Measurements from ENCODE around the gene LMF1. TPM values are rescaled to one million over a fixed set of nuclear protein-coding genes. Genes with fewer than 3 reads are reported as not detected.

LMF1 gene
- total RNA-seq, 1 donor from 2014 or later, result 24.6 TPM

DNA sequence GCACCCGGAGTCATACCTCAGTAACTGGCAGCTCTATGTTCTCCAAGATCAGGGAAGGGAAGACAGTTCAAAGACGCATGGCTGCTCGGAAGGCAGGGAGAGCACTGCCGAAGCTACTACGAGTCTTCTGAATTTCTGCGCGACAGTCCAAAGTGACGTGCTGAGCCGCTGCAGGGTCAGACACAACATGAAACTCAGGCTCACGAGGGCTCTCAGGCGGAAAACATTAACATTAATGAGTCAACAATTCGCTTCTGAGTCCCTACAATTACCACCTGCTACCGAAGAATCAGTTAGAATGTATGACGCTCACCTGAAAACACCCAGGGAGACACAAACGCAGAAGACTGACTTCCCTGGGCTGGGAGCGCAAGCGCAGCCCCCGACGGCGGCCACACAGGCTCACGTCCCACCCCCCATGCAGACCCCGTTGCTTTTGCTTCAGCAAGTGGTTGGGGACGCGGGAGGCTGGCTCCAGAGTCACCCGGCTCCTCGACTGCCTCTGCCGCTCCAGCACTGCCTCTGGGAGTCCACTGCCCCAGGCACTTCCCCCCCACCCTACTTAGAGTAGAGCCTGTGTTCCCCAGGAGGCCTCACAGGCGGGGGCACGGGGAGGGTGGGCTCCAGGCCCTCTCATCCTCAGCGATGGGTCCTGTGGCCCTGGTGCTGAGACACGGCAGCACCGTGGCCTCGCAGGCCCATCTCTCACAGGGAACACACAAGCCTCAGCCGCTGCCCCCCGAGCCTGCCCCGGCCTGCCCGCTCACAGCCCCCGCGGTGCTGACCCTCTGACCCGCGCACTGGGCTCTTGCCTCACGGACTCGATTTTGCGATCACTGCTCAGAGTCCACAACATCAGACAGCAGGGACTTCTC lies 38.9 kb downstream of the LMF1 start:
- TF ChIP-seq, protein P1, sequence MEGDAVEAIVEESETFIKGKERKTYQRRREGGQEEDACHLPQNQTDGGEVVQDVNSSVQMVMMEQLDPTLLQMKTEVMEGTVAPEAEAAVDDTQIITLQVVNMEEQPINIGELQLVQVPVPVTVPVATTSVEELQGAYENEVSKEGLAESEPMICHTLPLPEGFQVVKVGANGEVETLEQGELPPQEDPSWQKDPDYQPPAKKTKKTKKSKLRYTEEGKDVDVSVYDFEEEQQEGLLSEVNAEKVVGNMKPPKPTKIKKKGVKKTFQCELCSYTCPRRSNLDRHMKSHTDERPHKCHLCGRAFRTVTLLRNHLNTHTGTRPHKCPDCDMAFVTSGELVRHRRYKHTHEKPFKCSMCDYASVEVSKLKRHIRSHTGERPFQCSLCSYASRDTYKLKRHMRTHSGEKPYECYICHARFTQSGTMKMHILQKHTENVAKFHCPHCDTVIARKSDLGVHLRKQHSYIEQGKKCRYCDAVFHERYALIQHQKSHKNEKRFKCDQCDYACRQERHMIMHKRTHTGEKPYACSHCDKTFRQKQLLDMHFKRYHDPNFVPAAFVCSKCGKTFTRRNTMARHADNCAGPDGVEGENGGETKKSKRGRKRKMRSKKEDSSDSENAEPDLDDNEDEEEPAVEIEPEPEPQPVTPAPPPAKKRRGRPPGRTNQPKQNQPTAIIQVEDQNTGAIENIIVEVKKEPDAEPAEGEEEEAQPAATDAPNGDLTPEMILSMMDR (IDR thresholded peaks at IDR 0.05), result no peak
- Mint-ChIP-seq H3K4me3 (ENCODE audit: unreplicated experiment) (no peak overlapping the region), H3K27ac (ENCODE audit: unreplicated experiment) (no peak overlapping the region), H3K9me3 (ENCODE audit: unreplicated experiment) (no peaks in the 10 kb centered on the region), H3K36me3 (ENCODE audit: unreplicated experiment) (peaks cover 12% of the 10 kb centered on the region), H3K4me1 (ENCODE audit: unreplicated experiment) (no peaks in the 10 kb centered on the region), H3K27me3 (ENCODE audit: unreplicated experiment) (no peaks in the 10 kb centered on the region)
- no peak for DNase-seq (ENCODE audit: extremely low spot score, unreplicated experiment)

DNA sequence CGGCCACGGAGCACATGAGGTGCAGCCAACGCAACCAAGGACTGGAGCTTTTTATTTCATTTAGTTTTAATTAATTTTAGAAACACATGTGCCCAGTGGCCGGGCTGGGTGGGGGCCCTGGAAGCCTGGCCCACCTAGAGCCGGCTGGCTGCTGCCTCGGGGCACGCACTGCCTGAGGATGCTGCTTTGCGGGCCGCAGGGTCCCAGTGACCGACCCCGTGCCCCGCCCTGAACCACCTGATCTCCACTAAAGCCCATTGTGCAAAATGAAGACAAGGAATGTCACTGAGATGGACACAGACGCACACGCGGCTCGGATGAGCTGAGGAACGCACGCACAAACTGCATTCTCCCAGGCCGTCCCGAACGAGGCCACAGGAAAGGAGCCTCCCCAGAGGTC lies 39.6 kb downstream of the LMF1 start:
- no peak for DNase-seq (ENCODE audit: extremely low spot score, unreplicated experiment)
- no peaks in the 10 kb centered on the region for H3K9me3 Mint-ChIP-seq (ENCODE audit: unreplicated experiment)
- TF ChIP-seq, protein P1 (IDR thresholded peaks at IDR 0.05), result no peak
- no peaks in the 10 kb centered on the region for H3K27me3 Mint-ChIP-seq (ENCODE audit: unreplicated experiment)
- H3K4me3 Mint-ChIP-seq (ENCODE audit: unreplicated experiment), result no peak overlapping the region
- H3K4me1 Mint-ChIP-seq (ENCODE audit: unreplicated experiment), result no peaks in the 10 kb centered on the region
- H3K27ac Mint-ChIP-seq (ENCODE audit: unreplicated experiment), result no peak overlapping the region
- H3K36me3 Mint-ChIP-seq (ENCODE audit: unreplicated experiment), result peaks cover 12% of the 10 kb centered on the region

DNA sequence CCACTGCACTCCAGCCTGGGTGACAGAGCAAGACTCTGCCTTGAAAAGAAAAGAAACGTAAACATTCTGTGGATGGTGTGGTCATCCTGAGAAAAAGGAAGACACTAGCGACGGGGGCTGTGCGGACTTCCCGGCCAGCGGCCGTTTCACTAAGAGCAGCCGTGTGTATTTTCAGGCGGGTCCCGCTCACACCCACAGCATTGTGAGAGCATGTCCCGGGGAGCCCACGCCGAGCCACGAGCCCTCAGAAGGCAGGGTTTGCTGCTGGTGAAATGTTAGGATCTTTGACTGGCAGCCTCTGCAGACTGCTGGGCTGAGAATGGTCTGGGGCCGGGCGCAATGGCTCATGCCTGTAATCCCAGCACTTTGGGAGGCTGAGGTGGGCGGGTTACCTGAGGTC lies 40.3 kb downstream of the LMF1 start:
- Mint-ChIP-seq H3K9me3 (ENCODE audit: unreplicated experiment) (no peaks in the 10 kb centered on the region), H3K36me3 (ENCODE audit: unreplicated experiment) (peaks cover 12% of the 10 kb centered on the region), H3K4me3 (ENCODE audit: unreplicated experiment) (no peak overlapping the region), H3K27me3 (ENCODE audit: unreplicated experiment) (no peaks in the 10 kb centered on the region), H3K4me1 (ENCODE audit: unreplicated experiment) (no peaks in the 10 kb centered on the region), H3K27ac (ENCODE audit: unreplicated experiment) (no peak overlapping the region)
- no peak for DNase-seq (ENCODE audit: extremely low spot score, unreplicated experiment)
- TF ChIP-seq, protein P1 (IDR thresholded peaks at IDR 0.05), result no peak

DNA sequence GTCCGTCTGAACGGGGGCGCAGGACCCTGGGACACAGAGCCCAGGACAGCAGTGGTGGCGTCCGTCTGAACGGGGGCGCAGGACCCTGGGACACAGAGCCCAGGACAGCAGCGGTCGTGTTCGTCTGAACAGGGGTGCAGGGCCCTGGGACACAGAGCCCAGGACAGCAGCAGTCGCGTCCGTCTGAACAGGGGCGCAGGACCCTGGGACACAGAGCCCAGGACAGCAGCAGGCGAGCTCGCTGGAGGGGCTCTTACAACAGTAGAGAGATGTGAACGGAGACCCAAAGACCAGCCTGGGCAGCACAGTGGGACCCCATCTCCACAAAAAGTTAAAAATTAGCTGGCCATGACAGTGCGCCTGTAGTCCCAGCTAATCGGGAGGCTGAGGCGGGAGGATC lies 40.7 kb downstream of the LMF1 start:
- H3K4me1 Mint-ChIP-seq (ENCODE audit: unreplicated experiment), result no peaks in the 10 kb centered on the region
- TF ChIP-seq, protein P1 (IDR thresholded peaks at IDR 0.05), result no peak
- H3K4me3 Mint-ChIP-seq (ENCODE audit: unreplicated experiment), result no peak overlapping the region
- no peak overlapping the region for H3K27ac Mint-ChIP-seq (ENCODE audit: unreplicated experiment)
- no peaks in the 10 kb centered on the region for H3K27me3 Mint-ChIP-seq (ENCODE audit: unreplicated experiment)
- no peaks in the 10 kb centered on the region for H3K9me3 Mint-ChIP-seq (ENCODE audit: unreplicated experiment)
- DNase-seq (ENCODE audit: extremely low spot score, unreplicated experiment), result no peak
- H3K36me3 Mint-ChIP-seq (ENCODE audit: unreplicated experiment), result peaks cover 12% of the 10 kb centered on the region

DNA sequence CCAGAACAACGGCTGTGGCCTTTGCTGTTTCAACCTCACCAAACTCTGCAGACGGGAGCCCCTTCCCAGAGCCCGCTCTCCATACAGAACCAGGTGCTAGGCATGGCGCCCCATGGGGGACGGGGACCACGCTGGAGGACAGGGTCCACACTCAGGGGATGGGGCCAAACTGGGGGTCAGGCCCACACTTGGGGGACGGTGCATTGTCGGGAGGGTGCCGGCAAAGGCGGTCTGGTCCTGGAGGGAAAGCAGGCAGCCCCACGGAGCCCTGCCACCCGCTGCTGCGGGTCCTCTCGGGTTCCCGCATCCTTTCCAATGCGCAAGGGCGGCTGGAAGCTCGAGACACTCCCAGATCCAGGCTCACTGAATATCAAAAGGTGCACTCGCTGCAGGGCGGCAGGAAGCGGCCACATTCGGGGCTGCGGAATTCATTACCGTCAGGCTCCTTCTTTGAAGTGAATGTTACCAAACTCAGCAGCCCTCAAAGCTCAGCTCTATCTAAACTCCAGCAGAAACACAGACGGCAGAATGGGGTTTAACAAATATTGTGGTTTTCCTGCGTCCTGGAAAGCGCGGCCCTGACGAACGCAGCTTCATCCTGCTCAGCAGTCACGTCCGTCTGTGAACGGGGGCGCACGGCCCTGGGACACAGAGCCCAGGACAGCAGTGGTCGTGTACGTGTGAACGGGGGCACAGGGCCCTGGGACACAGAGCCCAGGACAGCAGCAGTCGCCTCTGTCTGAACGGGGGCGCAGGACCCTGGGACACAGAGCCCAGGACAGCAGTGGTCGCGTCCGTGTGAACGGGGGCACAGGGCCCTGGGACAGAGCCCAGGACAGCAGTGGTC lies 41.3 kb downstream of the LMF1 start:
- Mint-ChIP-seq H3K36me3 (ENCODE audit: unreplicated experiment) (peaks cover 16% of the 10 kb centered on the region), H3K27ac (ENCODE audit: unreplicated experiment) (no peak overlapping the region), H3K27me3 (ENCODE audit: unreplicated experiment) (no peaks in the 10 kb centered on the region), H3K4me1 (ENCODE audit: unreplicated experiment) (no peaks in the 10 kb centered on the region), H3K4me3 (ENCODE audit: unreplicated experiment) (no peak overlapping the region), H3K9me3 (ENCODE audit: unreplicated experiment) (no peaks in the 10 kb centered on the region)
- TF ChIP-seq, protein P1 (IDR thresholded peaks at IDR 0.05), result no peak
- DNase-seq (ENCODE audit: extremely low spot score, unreplicated experiment), result no peak

Data from osteocyte (in vitro differentiated cells).